ENCODE results near the gene SLC16A3. TPM values are rescaled to one million over a fixed set of nuclear protein-coding genes. Genes with fewer than 3 reads are reported as not detected.

SLC16A3 gene
- total RNA-seq, 1 donor from 2014 or later, result 68.8 TPM

GRCh38 chr17:82232876-82233785, 4.3 kb downstream of the SLC16A3 start:
- Mint-ChIP-seq H3K4me1 (peaks cover 19% of the 10 kb centered on the region), H3K4me3 (peak overlapping the region; percentile 22), H3K27me3 (ENCODE audit: low read depth) (peaks cover 5% of the 10 kb centered on the region), H3K36me3 (peaks cover 3% of the 10 kb centered on the region), H3K9me3 (no peaks in the 10 kb centered on the region), H3K27ac (no peak overlapping the region)
- no peak for TF ChIP-seq CTCF (IDR thresholded peaks at IDR 0.05; ENCODE audit: unreplicated experiment)
- no peak for DNase-seq (ENCODE audit: low spot score in 2 of 2, unreplicated experiment in 2 of 2)

GRCh38 chr17:82234211-82235055, 5.6 kb downstream of the SLC16A3 start:
- TF ChIP-seq CTCF (IDR thresholded peaks at IDR 0.05; ENCODE audit: unreplicated experiment), result no peak
- peaks cover 19% of the 10 kb centered on the region for H3K4me1 Mint-ChIP-seq
- H3K4me3 Mint-ChIP-seq, result no peak overlapping the region
- peaks cover 6% of the 10 kb centered on the region for H3K36me3 Mint-ChIP-seq
- DNase-seq (ENCODE audit: low spot score in 2 of 2, unreplicated experiment in 2 of 2), result no peak
- peaks cover 5% of the 10 kb centered on the region for H3K27me3 Mint-ChIP-seq (ENCODE audit: low read depth)
- no peak overlapping the region for H3K27ac Mint-ChIP-seq
- no peaks in the 10 kb centered on the region for H3K9me3 Mint-ChIP-seq

GRCh38 chr17:82235056-82235774, 6.4 kb downstream of the SLC16A3 start:
- Mint-ChIP-seq H3K36me3 (peaks cover 6% of the 10 kb centered on the region), H3K4me3 (peak overlapping the region; percentile 13), H3K4me1 (peaks cover 15% of the 10 kb centered on the region), H3K27me3 (ENCODE audit: low read depth) (peaks cover under 1% of the 10 kb centered on the region), H3K27ac (no peak overlapping the region), H3K9me3 (no peaks in the 10 kb centered on the region)
- TF ChIP-seq CTCF (IDR thresholded peaks at IDR 0.05; ENCODE audit: unreplicated experiment), result no peak
- DNase-seq (ENCODE audit: low spot score in 2 of 2, unreplicated experiment in 2 of 2), result no peak

GRCh38 chr17:82235775-82236141, 6.9 kb downstream of the SLC16A3 start:
- Mint-ChIP-seq H3K27ac (no peak overlapping the region), H3K27me3 (ENCODE audit: low read depth) (no peaks in the 10 kb centered on the region), H3K36me3 (peaks cover 6% of the 10 kb centered on the region), H3K4me1 (peaks cover 16% of the 10 kb centered on the region), H3K9me3 (no peaks in the 10 kb centered on the region), H3K4me3 (no peak overlapping the region)
- no peak for DNase-seq (ENCODE audit: low spot score in 2 of 2, unreplicated experiment in 2 of 2)
- no peak for TF ChIP-seq CTCF (IDR thresholded peaks at IDR 0.05; ENCODE audit: unreplicated experiment)

DNA sequence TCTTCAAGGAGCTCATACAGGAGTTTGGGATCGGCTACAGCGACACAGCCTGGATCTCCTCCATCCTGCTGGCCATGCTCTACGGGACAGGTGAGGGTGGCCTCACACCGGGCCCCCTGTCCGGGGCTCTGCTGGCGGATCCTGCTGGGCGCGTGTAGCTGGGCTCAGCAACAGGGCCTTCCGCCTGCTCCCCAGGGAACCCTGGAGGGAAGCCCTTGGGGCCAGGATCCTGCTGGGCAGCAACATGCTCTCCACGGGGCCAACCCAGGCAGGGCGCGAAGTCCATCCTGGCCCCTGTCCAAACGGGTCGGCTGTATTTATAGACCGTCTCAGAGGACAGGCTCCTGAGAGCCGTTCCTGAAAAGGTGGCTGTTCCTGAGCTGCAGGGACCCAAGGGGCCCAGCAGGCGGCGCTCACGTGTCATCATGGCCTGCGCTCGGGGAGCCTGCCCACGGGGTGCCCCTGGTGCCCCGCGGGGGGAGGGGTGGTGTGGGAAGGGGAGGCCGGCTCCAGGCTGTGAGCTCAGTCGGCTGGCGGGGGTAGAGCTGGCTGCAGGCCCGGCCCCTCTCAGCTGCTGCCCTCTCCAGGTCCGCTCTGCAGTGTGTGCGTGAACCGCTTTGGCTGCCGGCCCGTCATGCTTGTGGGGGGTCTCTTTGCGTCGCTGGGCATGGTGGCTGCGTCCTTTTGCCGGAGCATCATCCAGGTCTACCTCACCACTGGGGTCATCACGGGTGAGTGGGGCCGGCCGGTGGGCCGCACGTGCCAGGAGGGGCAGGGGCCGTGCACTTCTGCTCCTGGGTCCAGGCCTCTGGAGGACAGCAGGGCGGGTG, 7.5 kb downstream of the SLC16A3 start:
- H3K27me3 Mint-ChIP-seq (ENCODE audit: low read depth), result no peaks in the 10 kb centered on the region
- H3K36me3 Mint-ChIP-seq, result peaks cover 6% of the 10 kb centered on the region
- TF ChIP-seq CTCF (IDR thresholded peaks at IDR 0.05; ENCODE audit: unreplicated experiment), result peak; percentile 88
- peaks cover 17% of the 10 kb centered on the region for H3K4me1 Mint-ChIP-seq
- no peak overlapping the region for H3K27ac Mint-ChIP-seq
- no peak for DNase-seq (ENCODE audit: low spot score in 2 of 2, unreplicated experiment in 2 of 2)
- no peaks in the 10 kb centered on the region for H3K9me3 Mint-ChIP-seq
- H3K4me3 Mint-ChIP-seq, result no peak overlapping the region
